GM12878 (cell line): ENCODE data around the gene PPP2R3A. TPM values are rescaled to one million over a fixed set of nuclear protein-coding genes. Genes with fewer than 3 reads are reported as not detected.

Experiments
- ATAC-seq: fragments of 200-7000 bp; cut with Tn5 transposase; 3 replicates; pipeline ENCODE4 v1.9.1; 2020; ENCODE audit warnings: mild to moderate bottlenecking, moderate library complexity
- BruUV-seq: library from RNA; stranded (reverse); fragments of 400-500 nt; replicated peaks from 2 replicates; lab custom pipeline; 2021; lab: Mats Ljungman, UMichigan
- CTCF ChIA-PET: fragments of 300-600 bp; sonication (Branson Sonifier 250); formaldehyde crosslinking; extraction: SDS; loops from one replicate; lab custom pipeline; 2021; ENCODE audit warnings: inconsistent platforms; lab: Yijun Ruan, JAX
- POLR2A ChIA-PET: fragments of 350-600 bp; formaldehyde crosslinking; extraction: SDS; loops from one replicate; lab custom pipeline; 2021; ENCODE audit warnings: inconsistent platforms; lab: Charles Lee
- RAD21 ChIA-PET: fragments of 300-600 bp; sonication (Branson Sonifier 250); formaldehyde crosslinking; loops from one replicate; lab custom pipeline; 2023; ENCODE audit warnings: antibody characterized with exemption; ENCODE audit not compliant: unreplicated experiment; lab: Charles Lee
- SMC1A ChIA-PET: fragments of 300-600 bp; sonication (Branson Sonifier 250); formaldehyde crosslinking; loops from one replicate; lab custom pipeline; 2023; ENCODE audit not compliant: unreplicated experiment, uncharacterized antibody; lab: Charles Lee
- DNase-seq: peaks from one replicate; pipeline ENCODE4 v3.0.0-alpha.2; 2011; ENCODE audit warnings: low read depth, low spot score
- FAIRE-seq: peaks from 3 replicates; lab custom pipeline; 2011; peaks lifted over from hg19 to GRCh38; lab: Jason Lieb, UNC
- H2AFZ ChIP-seq: 2 replicates; pipeline ENCODE4 v1.6.0; 2011; ENCODE audit warnings: low read depth, low read length, control low read depth; ENCODE audit not compliant: control insufficient read depth
- H3K27ac ChIP-seq: 2 replicates; pipeline ENCODE4 v1.5.1; 2011; ENCODE audit warnings: control low read depth; ENCODE audit not compliant: control insufficient read depth, insufficient read depth
- H3K27me3 ChIP-seq, 2 experiments: replicated peaks in 1 of 2; 2 replicates each; pipeline versions ENCODE4 v1.6.0 to v1.6.1; 2011; ENCODE audit warnings: low read length in 1 of 2; ENCODE audit not compliant: control insufficient read depth in 2 of 2, insufficient read depth in 2 of 2
- H3K36me3 ChIP-seq, 2 experiments: 2 replicates each; pipeline ENCODE4 v1.5.1; 2011; ENCODE audit warnings: low read length in 1 of 2; ENCODE audit not compliant: control insufficient read depth in 2 of 2, insufficient read depth in 2 of 2
- H3K4me1 ChIP-seq: 2 replicates; pipeline ENCODE4 v1.6.1; 2011; ENCODE audit warnings: mild to moderate bottlenecking, low read length, moderate library complexity, mixed read lengths; ENCODE audit not compliant: control insufficient read depth, insufficient read depth
- H3K4me2 ChIP-seq: 2 replicates; pipeline ENCODE4 v1.6.0; 2011; ENCODE audit warnings: control low read depth; ENCODE audit not compliant: control insufficient read depth, insufficient read depth
- H3K4me3 ChIP-seq: fragments of 200-600 bp; sonication (generic); 2 replicates; pipeline ENCODE4 v1.5.1; 2016
- H3K79me2 ChIP-seq: 2 replicates; pipeline ENCODE4 v1.6.0; 2011; ENCODE audit warnings: low read length; ENCODE audit not compliant: control insufficient read depth, insufficient read depth
- H3K9ac ChIP-seq: 2 replicates; pipeline ENCODE4 v1.8.0; 2011; ENCODE audit warnings: low read length, control low read depth, mixed read lengths; ENCODE audit not compliant: control insufficient read depth, insufficient read depth
- H3K9me3 ChIP-seq: replicated peaks from 3 replicates; pipeline ENCODE4 v1.5.1; 2011; ENCODE audit warnings: mild to moderate bottlenecking, low read length; ENCODE audit not compliant: control insufficient read depth, insufficient read depth
- H4K20me1 ChIP-seq: 2 replicates; pipeline ENCODE4 v1.6.0; 2011; ENCODE audit not compliant: control insufficient read depth, insufficient read depth
- CEBPZ ChIP-seq: fragments of 150-350 bp; IDR thresholded peaks from 2 replicates; pipeline ENCODE4 v1.6.1; 2016; ENCODE audit warnings: low read depth, low read length
- FOXM1 ChIP-seq: IDR thresholded peaks from 2 replicates; pipeline ENCODE4 v1.6.1; 2012; ENCODE audit warnings: low read depth, mild to moderate bottlenecking, inconsistent platforms, low read length, moderate library complexity
- SRF ChIP-seq, 2 experiments: IDR thresholded peaks; 2 replicates each; pipeline ENCODE4 v1.6.1; 2011; ENCODE audit warnings: low read depth in 2 of 2, low read length in 2 of 2, mild to moderate bottlenecking in 1 of 2, moderate library complexity in 1 of 2
- WGBS: methylation state at CpG from one replicate; pipeline ENCODE4 v1.1.6; 2016; ENCODE audit warnings: low lambda C conversion rate; ENCODE audit not compliant: insufficient replicate concordance, insufficient coverage; ENCODE audit errors: missing lambda C conversion rate; 5-methylcytosine and 5-hydroxymethylcytosine counted together
- in situ Hi-C: fragments of 300-500 bp; cut with MboI; formaldehyde crosslinking; loops from 9 replicates; pipeline ENCODE4 v1.14.3; 2018; ENCODE audit warnings: mixed read lengths
- intact Hi-C: fragments of 100-400 bp; cut with micrococcal nuclease; formaldehyde crosslinking; loops from one replicate; pipeline ENCODE4 v1.14.2; 2022; ENCODE audit not compliant: unreplicated experiment
- polyA plus RNA-seq, 11 experiments: library from polyadenylated mRNA; depleted of rRNA in 4 of 11; unstranded in 6 of 11; stranded (reverse) in 5 of 11; fragments of >200 nt; fragmentation: Nextera tagmentation in 4 of 11; fragmentation: Illumina TruSeq in 1 of 11; extraction: Ambion mirVana in 4 of 11; extraction: Trizol in 1 of 11; gene quantifications; 1 replicate in 1 of 11; 2 replicates in 10 of 11; pipeline versions ENCODE4 v1.2.1 to v1.2.3, GENCODE V29; 2011 to 2016; ENCODE audit warnings: inconsistent platforms in 2 of 11, missing spikeins in 2 of 11, low read depth in 1 of 11
- total RNA-seq, 4 experiments: library from RNA; depleted of rRNA in 3 of 4; stranded (reverse); fragments of >200 nt in 3 of 4; fragmentation: Illumina TruSeq in 1 of 4; extraction: Trizol in 1 of 4; gene quantifications; 2 replicates each; pipeline versions ENCODE4 v1.2.1 to v1.2.3, GENCODE V29; 2013 to 2021

PPP2R3A gene
- total and polyA plus RNA-seq, 10 of the 15 experiments (the other 5 are each of a cell fraction or from before 2014, with no cell fraction given), result under 0.01 to 0.16 (median 0.06) TPM; not detected in 5

- Histone ChIP-seq H3K4me1 (no peaks in the 10 kb centered on the region), H3K79me2 (no peaks in the 10 kb centered on the region), H3K36me3 (no peaks in the 10 kb centered on the region), H3K27ac (no peak overlapping the region), H4K20me1 (no peaks in the 10 kb centered on the region), H3K4me2 (no peak overlapping the region), H3K9ac (no peak overlapping the region), H2AFZ (no peak overlapping the region), H3K27me3 (no peaks in the 10 kb centered on the region; a peak in 1 of 4 replicates), H3K9me3 (no peaks in the 10 kb centered on the region), H3K4me3 (no peak overlapping the region)
- 77% methylated on average over 3 of the region's 3 CpGs for whole genome bisulfite sequencing
- POLR2A ChIA-PET, result no interaction called here
- SMC1A ChIA-PET, result interaction anchor here (0.7 to 3.7 kb wide), 7 partner anchors 28 to 944 kb away, joined by 3 to 17 read pairs (median 3); partner anchors contain the start of gene STAG1
- DNase-seq (no peak), FAIRE-seq (no peak), ATAC-seq (no peak)
- intact Hi-C loops, result loop anchor here (5.0 to 10.0 kb wide), 3 partner anchors 224 to 1874 kb away; no protein-coding TSS in a partner anchor
- in situ Hi-C loops, result loop anchor here (5.0 to 25.0 kb wide), 3 partner anchors 682 to 1867 kb away; partner anchors contain the start of gene STAG1
- no TSS peak for BruUV-seq
- CTCF ChIA-PET, result interaction anchor here (0.8 to 4.2 kb wide), 7 partner anchors 28 to 961 kb away, joined by 3 to 23 read pairs (median 5); partner anchors contain the start of gene STAG1
- no peak for TF ChIP-seq CEBPZ
- no peak for TF ChIP-seq SRF (IDR thresholded peaks at IDR 0.05; ENCODE audit: low read depth in 2 of 2, low read length in 2 of 2)
- TF ChIP-seq FOXM1, result no peak
- RAD21 ChIA-PET, result interaction anchor here (0.8 to 3.6 kb wide), 6 partner anchors 19 to 1620 kb away, joined by 3 to 22 read pairs (median 4); partner anchors contain the start of gene STAG1
These were observed 104.8 kb downstream of the PPP2R3A start for GRCh38 chr3:136070334-136070733.
